NOMO-1 treated with dmso at 0.1 percent for 144 hours (cell line): ENCODE measurements around the gene H19.

Source experiments
- DNase-seq: peaks from one replicate; lab custom pipeline; 2025; ENCODE audit not compliant: unreplicated experiment; lab: John Stamatoyannopoulos, UW

The H19 gene

DNA sequence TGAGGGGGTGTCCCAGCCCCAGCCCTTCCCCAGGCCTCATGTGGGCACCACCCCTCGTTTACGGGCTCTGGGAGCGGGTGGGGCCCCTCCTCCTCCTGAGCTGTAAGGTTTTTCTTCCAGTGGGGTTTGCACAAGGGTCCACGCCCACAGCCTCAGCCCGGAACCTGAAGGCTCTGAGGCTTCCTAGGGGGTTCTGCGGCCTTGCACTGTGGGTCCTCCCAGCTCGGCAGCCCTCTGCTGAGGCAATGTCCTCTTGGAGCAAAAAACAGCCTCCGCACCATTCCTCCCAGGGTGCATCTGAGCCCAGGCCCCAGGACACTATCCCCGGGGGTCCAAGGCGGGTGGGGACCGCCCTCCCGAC, 14.1 kb downstream of the H19 start:
- no peak for DNase-seq

DNA sequence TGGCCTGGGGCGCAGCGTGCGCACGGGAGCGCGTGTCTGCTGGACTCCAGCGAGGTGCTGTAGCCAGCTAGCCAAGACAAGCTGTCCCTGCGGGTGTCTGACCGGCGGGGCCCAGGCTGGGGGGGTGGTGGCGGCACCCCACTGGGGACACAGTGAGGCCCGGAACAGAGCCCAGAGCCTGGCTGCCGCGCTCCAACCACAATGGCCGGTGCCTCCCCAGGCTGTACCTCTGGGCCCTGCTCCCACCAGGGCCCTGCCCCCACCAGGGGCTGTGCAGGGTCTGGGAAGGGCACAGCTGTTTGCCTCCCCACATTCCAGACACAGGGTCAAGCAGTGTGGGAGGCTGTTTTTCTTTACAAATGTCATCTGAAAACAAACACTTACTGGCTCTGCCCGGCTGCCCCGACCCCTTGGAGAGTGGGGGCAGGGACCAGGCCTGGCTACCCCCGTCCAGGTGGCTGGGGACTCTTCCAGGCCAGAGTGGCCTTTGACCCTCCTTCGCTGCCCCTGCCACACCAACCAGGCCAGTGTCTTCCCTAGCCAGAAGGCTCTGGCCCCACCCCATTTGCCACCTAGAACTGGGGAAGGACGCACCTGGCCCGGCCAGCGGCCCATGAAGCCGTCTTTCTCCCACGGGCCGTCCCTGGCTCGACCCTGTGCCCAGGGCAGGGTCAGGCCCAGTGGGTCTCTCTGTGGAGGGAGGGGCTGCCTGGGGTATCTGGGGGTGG, 14.6 kb downstream of the H19 start:
- no peak for DNase-seq

DNA sequence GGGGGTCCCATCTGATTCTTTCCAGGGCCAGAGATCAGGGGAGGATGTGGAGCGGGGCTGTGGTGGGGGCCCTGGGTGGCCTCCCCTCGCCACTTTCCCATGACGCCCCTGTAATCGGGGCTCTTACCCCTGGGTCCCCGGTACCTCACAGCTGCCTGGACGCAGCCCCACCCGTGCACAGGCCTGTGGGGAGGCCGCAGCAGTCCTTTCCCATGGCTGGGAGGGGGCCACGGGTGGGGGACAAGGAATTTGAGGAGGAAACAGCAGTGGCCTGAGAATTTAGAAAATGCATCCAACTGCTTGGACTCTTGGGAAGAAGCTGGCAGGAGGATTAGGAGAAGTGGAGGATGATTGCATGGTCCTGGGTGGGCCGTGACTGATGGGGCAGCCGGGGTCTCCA, 18.0 kb downstream of the H19 start:
- DNase-seq, result no peak

DNA sequence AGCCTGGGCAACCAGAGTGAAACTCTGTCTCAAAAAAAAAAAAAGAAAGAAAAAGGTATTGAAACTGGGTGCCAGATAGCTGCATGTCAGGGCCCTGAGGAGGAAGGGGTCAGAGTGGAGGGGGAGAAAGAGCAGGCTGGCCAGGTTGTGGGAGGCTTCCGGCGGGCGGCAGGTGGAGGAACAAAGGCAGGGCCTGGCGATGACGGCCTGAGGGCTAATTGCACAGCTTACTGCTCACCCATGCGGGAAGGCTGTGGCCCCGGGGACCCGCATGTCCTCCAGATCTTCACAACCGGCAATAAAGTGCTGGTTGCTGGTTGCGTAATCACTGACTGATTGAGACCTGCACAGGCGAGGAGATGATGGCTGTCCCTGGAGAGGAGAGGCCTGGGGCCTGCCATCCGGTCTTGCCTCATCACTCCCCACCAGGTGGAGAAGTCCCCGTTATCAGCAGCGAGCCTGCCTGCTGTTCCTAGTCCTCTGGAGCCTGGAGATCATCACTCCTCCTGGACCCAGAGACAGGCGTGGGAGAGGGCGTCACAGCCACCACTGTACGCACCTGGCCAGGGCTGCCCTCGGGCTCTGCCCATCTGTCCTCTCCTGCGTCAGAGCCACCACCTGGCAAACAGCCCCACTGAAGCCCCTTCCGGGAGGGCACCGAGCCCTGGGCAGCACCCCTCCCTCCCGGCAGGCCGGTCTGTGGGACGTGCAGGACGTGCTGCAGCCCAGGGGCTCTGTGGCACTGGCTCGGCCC, 18.7 kb downstream of the H19 start:
- DNase-seq, result no peak

DNA sequence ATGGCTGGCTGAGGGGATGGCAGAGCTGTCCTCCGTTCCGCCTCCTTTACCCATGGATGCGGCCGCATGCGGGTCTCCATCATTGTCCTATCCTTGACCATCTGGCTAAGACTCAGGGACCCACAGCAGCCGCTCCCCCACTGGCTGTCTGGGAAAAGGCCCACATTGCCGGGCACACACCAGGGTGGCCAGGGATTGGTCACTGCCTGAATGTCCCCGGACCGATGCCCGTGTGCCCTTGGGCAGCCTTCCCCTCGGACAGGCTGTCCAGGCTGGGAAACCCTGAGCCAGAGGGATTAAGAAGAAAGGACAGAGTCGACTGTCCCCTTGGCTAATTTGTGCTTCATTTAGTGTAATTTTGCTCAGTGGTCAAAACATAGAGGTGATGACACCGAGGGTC, 22.5 kb downstream of the H19 start:
- no peak for DNase-seq

DNA sequence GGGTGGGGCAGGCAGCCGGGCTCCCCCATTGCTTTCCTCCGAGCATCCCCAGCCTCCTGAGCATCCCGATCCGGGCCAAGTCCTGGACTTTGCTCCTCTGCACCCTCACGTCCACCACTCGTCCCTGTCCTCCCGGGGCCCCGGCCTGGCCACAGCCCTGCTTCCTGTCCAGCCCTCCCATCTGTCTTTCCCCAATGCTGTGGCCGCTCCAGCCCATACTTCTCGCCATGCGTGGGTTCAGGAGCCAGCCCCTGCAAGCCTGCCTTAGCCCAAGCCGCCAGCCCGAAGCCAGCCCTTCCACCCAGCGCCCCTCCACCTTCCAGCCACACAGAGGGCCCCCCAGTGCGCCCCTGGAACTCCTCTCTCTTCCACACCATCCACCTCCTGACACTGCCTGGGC, 26.7 kb downstream of the H19 start:
- DNase-seq, result no peak

DNA sequence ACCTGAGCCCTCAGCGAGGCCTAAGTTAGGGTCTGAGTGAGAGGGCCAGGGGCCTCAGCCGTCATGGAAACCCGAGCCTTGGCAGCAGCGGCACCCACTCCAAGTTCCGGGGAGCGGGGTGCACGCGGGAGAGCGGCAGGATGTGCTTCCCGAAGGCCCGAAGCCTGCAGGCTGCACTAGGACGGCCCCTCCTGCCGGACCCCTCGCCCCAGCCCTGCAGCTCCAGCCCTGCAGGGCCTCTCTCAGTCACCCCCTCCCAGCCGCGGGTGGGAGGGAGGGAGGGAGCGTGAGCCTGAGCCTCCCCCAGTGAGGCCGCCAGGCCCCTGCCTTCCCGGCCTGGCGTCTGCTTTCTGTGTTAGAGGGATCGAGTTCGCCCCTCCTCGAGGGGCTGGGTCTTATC, 27.9 kb downstream of the H19 start:
- DNase-seq, result no peak

DNA sequence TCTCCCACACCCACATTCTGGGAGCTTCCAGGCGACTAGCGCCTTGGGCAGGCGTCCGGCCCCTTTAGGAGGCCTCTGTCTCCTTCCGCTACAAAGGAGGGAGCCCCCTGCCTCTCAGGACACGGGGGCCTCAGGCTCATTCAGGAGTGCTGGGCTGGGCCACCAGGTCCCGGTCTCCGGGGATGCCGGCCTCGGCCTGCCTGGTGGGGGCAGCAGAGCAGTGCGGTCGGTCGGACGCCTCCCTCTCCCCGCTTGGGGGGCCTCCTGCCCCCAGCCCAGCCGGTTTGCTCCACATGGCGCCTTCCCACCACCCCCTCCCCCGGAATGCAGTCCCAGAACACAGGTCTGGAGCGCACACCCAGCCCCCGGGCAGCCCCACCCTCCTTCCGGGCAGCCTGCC, 28.6 kb downstream of the H19 start:
- DNase-seq, result no peak

DNA sequence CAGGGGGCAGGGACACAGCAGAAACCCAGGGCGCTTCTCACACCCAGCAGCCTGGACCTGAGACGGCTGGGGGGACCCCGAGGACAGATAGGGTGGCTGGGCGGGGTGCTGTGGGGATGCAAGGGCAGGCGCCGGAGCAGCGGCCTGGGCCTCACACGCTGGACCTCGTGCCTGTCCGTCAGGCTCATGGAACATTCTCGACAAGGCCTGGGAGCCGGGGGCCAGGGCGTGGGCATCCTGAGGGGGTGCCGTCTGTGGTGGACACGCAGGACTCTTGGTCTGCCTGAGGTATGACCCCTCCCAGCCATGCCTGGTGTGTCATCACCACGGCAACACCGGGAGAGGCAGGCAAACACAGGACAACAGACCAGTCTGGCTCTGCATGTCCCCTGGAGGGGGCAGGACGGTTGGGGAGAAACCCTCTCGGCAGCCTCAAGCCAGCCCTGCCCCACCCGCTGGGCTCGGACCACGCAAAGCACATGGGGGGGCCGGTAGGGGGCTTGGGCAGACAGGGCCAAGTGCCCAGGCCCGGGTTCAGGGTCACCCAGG, 29.1 kb downstream of the H19 start:
- no peak for DNase-seq

DNA sequence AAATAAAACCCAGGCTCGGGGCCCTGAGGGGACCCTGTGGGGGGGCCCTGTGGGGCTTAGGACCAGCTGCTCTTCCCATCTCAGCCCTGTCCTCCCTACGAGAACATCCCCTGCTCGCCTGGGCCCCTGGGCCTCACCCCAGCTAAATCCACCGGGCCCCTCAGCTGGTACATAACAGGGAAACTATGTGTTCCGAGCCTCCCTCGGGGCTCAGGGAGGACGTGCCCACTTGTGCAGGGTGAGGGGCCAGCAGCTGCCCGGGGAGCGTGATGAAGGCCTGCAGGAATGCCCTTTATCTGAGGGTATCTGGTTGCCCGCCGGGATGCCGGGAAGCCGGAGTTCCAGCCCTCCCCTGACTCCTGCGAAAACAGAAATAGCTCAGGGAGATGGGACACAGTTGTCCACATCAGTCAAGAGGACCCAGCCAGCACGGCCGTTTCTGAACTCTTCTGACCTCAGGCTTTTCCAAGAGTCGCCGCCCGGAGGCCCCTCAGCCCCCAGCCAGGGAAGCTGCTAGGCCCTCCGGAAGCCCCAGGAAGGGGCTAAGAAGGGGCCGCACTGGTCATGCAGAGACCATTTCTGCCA, 29.9 kb downstream of the H19 start:
- no peak for DNase-seq

DNA sequence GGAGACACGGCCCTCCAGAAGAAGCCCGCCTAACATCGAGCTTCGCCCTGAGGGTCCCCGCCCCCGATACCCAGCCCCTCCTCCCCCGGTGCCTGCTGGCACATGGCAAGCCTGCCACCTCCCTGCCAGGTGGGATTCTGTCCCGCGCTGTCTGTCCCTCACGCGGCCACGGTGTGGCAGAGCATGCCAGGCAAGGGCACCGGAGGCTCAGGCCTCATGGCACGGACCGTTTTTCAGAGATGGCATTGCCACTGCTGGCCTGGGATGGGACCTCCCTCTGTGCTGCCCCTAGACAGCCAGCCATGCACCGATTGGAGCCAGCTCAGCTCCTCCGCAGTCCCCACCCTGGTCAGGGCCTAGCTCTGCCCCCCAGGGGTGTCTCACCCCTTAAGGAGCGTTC, 31.1 kb downstream of the H19 start:
- DNase-seq, result no peak

DNA sequence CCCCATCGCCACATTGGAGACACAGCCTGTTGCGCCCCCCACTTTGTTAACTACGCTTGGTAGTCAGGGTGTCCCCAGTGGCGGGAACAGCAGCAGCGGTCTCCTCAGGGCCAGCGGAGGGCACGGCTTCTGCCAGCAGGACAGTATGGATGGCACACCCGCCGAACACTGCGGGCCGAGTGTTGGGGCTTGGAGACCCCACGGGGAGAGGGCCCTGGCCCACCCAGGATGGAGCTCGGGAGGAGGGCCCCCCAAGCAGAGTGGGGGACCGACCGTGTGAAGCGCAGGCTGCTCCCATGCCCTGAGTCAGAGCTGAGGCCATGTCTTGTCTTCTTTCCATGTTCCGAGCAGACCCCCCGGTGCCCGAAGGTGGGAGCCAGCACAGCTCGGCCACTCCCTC, 32.7 kb downstream of the H19 start:
- no peak for DNase-seq

DNA sequence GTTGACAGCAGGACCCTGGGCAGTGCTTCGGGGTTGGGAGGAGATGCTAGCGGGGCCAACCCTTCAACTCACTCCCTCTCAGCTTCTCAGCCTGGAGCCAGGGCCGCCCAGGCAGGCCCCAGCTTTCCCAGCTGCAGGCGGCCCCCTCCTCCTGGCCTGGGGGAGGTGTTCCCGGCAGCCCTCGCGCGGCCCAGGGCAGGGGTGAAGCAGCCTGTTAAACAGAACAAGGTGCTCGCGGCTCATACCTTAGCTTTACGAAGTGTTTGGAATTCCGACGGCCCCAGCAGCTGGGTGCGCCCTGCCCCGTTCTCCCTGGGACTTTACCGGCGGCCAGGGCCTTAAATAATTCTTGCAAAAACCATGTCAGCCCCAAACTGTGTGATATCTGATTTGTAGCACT, 33.3 kb downstream of the H19 start:
- no peak for DNase-seq

DNA sequence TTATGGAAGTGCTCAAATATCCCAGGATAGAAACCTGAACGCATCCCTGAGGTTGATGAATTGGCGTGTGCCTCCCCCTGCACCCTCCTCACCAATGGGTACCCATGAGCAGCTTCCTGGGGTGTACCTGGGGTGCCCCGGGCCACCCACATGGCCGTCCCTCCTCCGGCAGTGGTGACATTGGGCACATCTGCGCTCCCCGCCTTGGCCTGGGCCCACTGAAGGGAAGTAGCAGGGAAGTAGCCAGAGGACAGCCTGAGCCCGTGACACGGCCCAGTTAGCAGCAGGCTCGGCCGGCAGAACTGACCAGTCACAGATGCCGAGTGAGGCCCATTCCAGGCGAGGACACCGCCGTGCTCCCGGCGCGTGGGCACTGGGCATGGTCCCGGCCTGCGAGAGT, 33.8 kb downstream of the H19 start:
- DNase-seq, result no peak

DNA sequence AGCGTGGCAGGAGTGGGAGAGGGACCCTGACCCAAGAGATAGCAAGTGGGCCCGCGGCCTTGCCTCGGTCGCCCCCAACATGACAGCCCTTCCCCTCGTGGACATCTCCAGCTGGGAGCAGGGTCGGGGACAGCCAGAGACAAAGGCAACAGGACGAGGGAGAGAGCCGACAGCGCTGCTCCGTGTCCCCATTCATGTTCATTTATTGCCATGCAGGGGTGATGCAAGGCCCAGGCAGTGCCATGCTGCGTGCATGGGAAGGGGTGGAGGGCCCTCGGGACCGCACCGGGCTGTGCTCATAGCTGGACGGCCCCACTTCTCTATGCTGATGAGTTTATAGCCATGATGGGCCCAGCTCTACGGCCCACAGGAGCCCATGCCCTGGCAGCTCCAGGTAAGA, 37.9 kb downstream of the H19 start:
- no peak for DNase-seq

DNA sequence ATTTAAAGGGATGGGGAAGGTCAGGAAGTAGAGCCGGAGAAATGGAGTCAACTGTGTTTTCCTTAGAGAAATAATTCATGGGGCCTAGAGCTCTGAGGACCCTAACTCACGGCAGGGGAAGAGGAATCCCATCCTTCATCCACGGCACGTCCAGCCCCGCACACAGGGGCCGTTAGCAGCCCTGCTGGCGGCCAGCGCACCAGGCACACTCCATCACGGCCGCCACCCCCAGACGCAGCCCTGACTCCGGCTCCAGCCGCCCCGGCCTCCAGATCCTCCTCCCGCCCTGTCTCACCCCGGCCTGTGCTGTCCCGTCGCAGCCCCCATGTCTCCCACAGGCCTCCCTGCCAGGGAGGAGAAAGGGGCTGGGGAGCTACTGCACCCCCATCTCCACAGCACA, 39.3 kb downstream of the H19 start:
- DNase-seq, result no peak

DNA sequence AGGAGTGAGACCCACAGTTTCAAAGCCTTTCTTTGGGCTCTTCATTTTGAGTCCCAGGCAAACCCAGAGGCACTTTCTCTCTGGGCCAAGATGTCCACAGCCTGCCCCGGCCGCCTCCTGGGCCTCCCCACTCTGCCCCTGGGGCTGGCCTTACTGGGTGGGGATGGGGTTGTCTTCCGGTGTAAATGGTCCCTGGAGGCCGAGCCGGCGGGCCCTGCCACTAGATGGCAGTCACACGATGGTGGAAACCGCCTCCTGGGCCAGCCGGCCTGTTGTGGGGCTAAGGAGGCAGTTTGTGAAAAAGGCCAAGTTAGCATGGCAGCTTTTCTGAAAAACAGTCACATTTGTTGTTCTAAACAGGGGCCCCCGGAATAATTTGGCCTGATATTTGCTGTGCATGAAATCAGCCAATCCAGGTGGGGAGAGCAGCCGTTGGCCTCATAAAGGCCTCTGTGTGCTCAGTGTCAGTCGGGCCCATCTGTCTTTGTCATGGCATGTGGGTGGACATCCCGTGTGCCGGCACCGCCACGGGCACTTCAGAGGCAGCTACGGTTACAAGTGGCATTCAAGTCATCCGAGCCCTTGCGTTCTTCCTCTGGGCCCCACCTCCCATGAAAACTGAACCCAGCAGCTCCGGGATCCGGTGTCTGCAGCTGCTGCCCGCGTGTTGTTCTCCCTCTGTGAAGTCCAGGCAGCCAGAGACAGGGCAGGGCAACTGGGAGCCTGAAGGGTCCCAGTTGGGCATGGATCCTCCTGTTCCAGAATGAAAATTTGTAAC, 44.0 kb downstream of the H19 start:
- DNase-seq, result no peak

DNA sequence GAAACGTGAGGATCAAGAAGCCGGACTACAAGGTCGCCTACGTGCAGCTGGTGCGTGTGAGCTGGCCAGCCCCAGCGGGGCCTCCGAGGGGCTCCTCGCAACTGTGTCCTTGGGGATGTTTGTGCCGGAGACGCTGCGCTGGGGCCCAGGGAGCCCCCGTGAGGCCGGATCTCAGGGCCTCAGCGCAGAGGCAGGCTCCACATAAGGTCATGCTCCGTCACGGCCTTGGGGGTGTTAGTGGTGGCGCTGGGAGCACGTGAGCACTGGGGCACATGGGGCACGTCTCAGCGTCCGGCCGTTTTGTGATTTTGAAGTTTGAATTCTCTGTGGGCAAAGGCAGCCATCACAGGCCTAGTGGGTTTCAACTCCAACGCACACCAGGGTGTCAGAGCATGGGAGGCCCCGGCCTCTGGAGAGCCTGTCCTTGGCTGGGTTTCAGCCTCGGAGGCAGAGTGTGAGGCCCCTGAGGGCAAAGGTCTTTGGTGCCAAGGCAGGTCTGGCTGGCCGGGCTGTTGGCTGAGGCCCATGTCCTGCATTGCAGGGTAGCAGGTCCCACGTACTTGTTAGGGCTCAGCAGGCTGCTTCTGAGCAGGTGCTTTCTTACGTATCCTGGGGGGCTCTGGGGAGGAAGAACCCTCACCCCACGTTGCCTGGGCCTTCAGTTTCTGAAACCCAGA, 44.7 kb downstream of the H19 start:
- DNase-seq, result no peak

DNA sequence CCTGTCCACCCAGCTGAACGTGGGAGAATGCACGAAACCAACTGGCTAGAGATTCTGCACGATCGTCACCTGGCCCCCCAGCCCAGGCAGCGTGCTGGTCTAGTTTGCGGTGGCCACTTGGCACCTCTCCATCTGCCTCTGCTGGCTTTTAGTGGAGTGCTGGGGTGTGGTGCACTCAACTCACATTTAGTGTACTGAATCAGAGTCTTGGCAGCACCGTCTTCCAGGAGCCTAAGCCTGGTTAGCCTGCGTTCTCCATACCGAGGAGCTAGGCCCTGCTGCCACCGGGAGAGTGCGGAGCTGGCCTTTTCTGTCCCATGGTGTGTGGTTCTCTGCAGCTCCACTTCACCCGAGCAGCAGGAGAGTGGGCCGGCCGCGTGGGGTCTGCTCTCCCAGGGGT, 47.7 kb downstream of the H19 start:
- no peak for DNase-seq

DNA sequence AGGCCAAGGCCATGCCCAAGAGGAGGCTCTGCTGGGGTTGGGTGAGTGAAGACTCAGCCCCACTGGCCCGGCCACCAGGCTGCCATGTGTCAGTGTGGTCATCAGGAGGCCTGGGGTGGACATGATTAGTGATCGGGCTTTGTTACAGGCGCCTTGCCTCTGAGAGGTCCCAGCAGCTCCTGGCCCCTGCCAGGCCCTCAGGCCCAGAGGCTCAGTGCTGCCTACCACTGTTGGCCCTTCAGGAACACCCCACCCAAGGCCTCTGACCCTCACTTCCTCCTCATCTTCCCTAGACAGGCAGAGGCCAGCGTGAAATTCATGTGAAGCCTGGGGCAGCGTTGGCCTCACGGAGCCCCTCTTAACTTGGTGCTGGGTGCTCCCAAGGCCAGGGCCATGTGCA, 48.3 kb downstream of the H19 start:
- no peak for DNase-seq

DNA sequence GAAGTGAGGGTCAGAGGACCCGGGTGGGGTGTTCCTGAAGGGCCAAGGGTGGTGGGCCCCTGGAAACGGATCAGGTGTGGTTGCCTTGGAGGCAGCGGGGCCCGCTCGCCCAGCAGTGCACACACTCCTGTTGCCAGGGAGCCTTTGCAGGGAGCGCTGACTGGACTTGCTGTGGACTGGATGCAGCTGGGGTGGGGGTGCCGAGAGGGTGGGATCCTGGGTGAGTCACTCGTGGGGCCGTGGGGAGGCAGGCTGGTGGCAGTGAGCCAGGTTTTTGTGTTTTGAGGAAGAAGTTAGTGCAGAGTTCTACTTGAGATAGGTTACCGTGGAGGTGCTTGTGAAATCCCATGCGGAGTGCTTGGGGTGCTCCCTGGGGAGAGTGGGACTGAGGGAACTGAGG, 49.3 kb downstream of the H19 start:
- no peak for DNase-seq
